ENCODE results near the gene RMI1.
A peak's percentile ranks its signal among the peaks of the same experiment; 100 is the strongest.

Gene RMI1

GRCh38 chr9:83981126-83981871 is 694 bp downstream of the RMI1 start:
- POLR2A ChIA-PET, result interaction anchor here (0.6 to 5.3 kb wide), 13 partner anchors 11 to 280 kb away, joined by 4 to 57 read pairs (median 7); partner anchors contain the start of gene KIF27
- peak overlapping the region; percentile 99 for H3K27ac ChIP-seq (ENCODE audit: extremely low read depth, low read depth, low read length)
- TF ChIP-seq OVOL3 (tag by site-specific recombination; IDR thresholded peaks at IDR 0.05) (no peak), PRDM1 (tag by site-specific recombination; IDR thresholded peaks at IDR 0.05) (peak; percentile 71), ZBTB20 (tag by site-specific recombination; IDR thresholded peaks at IDR 0.05) (0 out of 2 replicates have a peak, but pooled peaks have one; percentile 4), ZNF335 (tag by site-specific recombination; conservative IDR thresholded peaks at IDR 0.05) (0 out of 2 replicates have a peak, but pooled peaks have one; percentile 12), ZNF792 (tag by site-specific recombination; IDR thresholded peaks at IDR 0.05) (no peak), ZNF549 (tag by site-specific recombination; IDR thresholded peaks at IDR 0.05) (no peak)
- H3K4me1 ChIP-seq (ENCODE audit: control insufficient read depth, insufficient read depth, low read length), result peaks cover 3% of the 10 kb centered on the region
- peak overlapping the region; percentile 98 for H3K4me3 ChIP-seq (ENCODE audit: low read depth, low read length)
- peaks cover 3 to 31% of the 10 kb centered on the region in 2 experiments; a peak in 2 of 3 replicates for H3K36me3 ChIP-seq (ENCODE audit: control insufficient read depth in 2 of 2, insufficient read depth in 1 of 2, low read length in 2 of 2)
- CTCF ChIA-PET, result interaction anchor here (1.0 to 1.5 kb wide), 3 partner anchors 23 to 280 kb away, joined by 3 to 5 read pairs (median 3); no protein-coding TSS in a partner anchor
- no peaks in the 10 kb centered on the region for H3K9me3 ChIP-seq (ENCODE audit: control insufficient read depth, insufficient read depth, low read depth, low read length)

- Histone ChIP-seq H3K27ac (ENCODE audit: extremely low read depth, low read depth, low read length) (no peak overlapping the region), H3K36me3 (ENCODE audit: control insufficient read depth in 2 of 2, insufficient read depth in 1 of 2, low read length in 2 of 2) (peaks cover 9 to 11% of the 10 kb centered on the region in 2 experiments; a peak in 2 of 3 replicates), H3K4me1 (ENCODE audit: control insufficient read depth, insufficient read depth, low read length) (peaks cover 5% of the 10 kb centered on the region), H3K4me3 (ENCODE audit: low read depth, low read length) (no peak overlapping the region), H3K9me3 (ENCODE audit: control insufficient read depth, insufficient read depth, low read depth, low read length) (no peaks in the 10 kb centered on the region)
- POLR2A ChIA-PET, result no interaction called here
- CTCF ChIA-PET, result no interaction called here
- TF ChIP-seq ZNF114 (tag by site-specific recombination; IDR thresholded peaks at IDR 0.05), result no peak
- no peak for TF ChIP-seq ZNF585B (tag by site-specific recombination; IDR thresholded peaks at IDR 0.05)
- no peak for TF ChIP-seq ZFP69B (tag by site-specific recombination; IDR thresholded peaks at IDR 0.05)
- no peak for TF ChIP-seq ZNF140 (tag by site-specific recombination; IDR thresholded peaks at IDR 0.05)
- TF ChIP-seq ZFP41 (tag by site-specific recombination; IDR thresholded peaks at IDR 0.05; ENCODE audit: borderline replicate concordance), result no peak
- TF ChIP-seq, protein P1, sequence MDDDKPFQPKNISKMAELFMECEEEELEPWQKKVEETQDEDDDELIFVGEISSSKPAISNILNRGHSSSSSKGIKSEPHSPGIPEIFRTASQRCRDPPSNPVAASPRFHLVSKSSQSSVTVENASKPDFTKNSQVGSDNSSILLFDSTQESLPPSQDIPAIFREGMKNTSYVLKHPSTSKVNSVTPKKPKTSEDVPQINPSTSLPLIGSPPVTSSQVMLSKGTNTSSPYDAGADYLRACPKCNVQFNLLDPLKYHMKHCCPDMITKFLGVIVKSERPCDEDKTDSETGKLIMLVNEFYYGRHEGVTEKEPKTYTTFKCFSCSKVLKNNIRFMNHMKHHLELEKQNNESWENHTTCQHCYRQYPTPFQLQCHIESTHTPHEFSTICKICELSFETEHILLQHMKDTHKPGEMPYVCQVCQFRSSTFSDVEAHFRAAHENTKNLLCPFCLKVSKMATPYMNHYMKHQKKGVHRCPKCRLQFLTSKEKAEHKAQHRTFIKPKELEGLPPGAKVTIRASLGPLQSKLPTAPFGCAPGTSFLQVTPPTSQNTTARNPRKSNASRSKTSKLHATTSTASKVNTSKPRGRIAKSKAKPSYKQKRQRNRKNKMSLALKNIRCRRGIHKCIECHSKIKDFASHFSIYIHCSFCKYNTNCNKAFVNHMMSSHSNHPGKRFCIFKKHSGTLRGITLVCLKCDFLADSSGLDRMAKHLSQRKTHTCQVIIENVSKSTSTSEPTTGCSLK (tag by site-specific recombination; IDR thresholded peaks at IDR 0.05), result no peak
- no peak for TF ChIP-seq INSM2 (tag by site-specific recombination; IDR thresholded peaks at IDR 0.05)
- TF ChIP-seq ZNF624 (tag by site-specific recombination; IDR thresholded peaks at IDR 0.05), result no peak
- no peak for TF ChIP-seq ZNF626 (tag by site-specific recombination; IDR thresholded peaks at IDR 0.05)
- TF ChIP-seq ZNF211 (tag by site-specific recombination; IDR thresholded peaks at IDR 0.05; ENCODE audit: low read depth), result no peak
- TF ChIP-seq ZNF37A (tag by site-specific recombination; IDR thresholded peaks at IDR 0.05), result no peak
- TF ChIP-seq, protein P2, sequence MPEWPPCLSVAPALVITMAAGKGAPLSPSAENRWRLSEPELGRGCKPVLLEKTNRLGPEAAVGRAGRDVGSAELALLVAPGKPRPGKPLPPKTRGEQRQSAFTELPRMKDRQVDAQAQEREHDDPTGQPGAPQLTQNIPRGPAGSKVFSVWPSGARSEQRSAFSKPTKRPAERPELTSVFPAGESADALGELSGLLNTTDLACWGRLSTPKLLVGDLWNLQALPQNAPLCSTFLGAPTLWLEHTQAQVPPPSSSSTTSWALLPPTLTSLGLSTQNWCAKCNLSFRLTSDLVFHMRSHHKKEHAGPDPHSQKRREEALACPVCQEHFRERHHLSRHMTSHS (tag by site-specific recombination; IDR thresholded peaks at IDR 0.05), result no peak
- TF ChIP-seq ZNF398 (tag by site-specific recombination; IDR thresholded peaks at IDR 0.05), result no peak
- TF ChIP-seq YY1 (tag by site-specific recombination; IDR thresholded peaks at IDR 0.05), result no peak
- no peak for TF ChIP-seq ZSCAN18 (tag by site-specific recombination; IDR thresholded peaks at IDR 0.05)
- TF ChIP-seq, protein P3, sequence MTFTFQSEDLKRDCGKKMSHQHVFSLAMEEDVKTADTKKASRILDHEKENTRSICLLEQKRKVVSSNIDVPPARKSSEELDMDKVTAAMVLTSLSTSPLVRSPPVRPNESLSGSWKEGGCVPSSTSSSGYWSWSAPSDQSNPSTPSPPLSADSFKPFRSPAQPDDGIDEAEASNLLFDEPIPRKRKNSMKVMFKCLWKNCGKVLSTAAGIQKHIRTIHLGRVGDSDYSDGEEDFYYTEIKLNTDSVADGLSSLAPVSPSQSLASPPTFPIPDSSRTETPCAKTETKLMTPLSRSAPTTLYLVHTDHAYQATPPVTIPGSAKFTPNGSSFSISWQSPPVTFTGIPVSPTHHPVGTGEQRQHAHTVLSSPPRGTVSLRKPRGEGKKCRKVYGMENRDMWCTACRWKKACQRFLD (tag by site-specific recombination; IDR thresholded peaks at IDR 0.05), result no peak
Measured at GRCh38 chr9:83986195-83986594, 5.6 kb downstream of the RMI1 start.

Data from HEK293 (cell line).